Measurements from ENCODE around the gene NRG3. TPM values are rescaled to one million over a fixed set of nuclear protein-coding genes. Genes with fewer than 3 reads are reported as not detected.

The NRG3 gene
- total RNA-seq, 1 experiment from 2014 or later: 0.08 TPM

- no peak for TF ChIP-seq SIN3A (IDR thresholded peaks at IDR 0.05; ENCODE audit: borderline replicate concordance, insufficient read depth, low read depth, low read length)
- no peak for TF ChIP-seq CTCF (IDR thresholded peaks at IDR 0.05)
- TF ChIP-seq POLR2AphosphoS5 (IDR thresholded peaks at IDR 0.05; ENCODE audit: low read depth, low read length): no peak
- no peak for TF ChIP-seq TCF7L2 (IDR thresholded peaks at IDR 0.05; ENCODE audit: low read depth, low read length)
- no peak for TF ChIP-seq REST (IDR thresholded peaks at IDR 0.05; ENCODE audit: insufficient read depth in 1 of 2, low read depth in 2 of 2, low read length in 1 of 2)
- CTCF ChIA-PET: no interaction called here
- intact Hi-C loops (cut with micrococcal nuclease; ENCODE audit: unreplicated experiment) (no loop called here), in situ Hi-C loops (cut with HindIII; ENCODE audit: low pct_unique_long_range_greater_than_20kb, low sequenced_read_pairs) (no loop called here)
- no TSS peak for BruUV-seq (replicated peaks)
- ATAC-seq (no peak), DNase-seq (ENCODE audit: low read depth, low spot score) (no peak)
- Histone ChIP-seq H3K4me1 (ENCODE audit: control insufficient read depth, insufficient read depth, low read length) (no peaks in the 10 kb centered on the region), H3K27me3 (ENCODE audit: control insufficient read depth, insufficient read depth, low read length) (no peaks in the 10 kb centered on the region), H3K27ac (ENCODE audit: low read length) (no peak overlapping the region), H3K9me3 (ENCODE audit: control insufficient read depth, insufficient read depth, low read depth, low read length) (no peaks in the 10 kb centered on the region), H3K4me3 (ENCODE audit: low read depth in 2 of 2, low read length in 2 of 2) (no peak overlapping the region), H3K36me3 (ENCODE audit: control insufficient read depth, insufficient read depth, low read length) (no peaks in the 10 kb centered on the region)
- POLR2A ChIA-PET: no interaction called here
Measured at GRCh38 chr10:82908751-82909150, 1033.8 kb downstream of the NRG3 start.

- CTCF ChIA-PET: no interaction called here
- H3K4me3 ChIP-seq (ENCODE audit: low read depth in 2 of 2, low read length in 2 of 2): no peak overlapping the region
- in situ Hi-C loops (cut with HindIII; ENCODE audit: low pct_unique_long_range_greater_than_20kb, low sequenced_read_pairs): no loop called here
Measured at GRCh38 chr10:82910301-82910700, 1035.3 kb downstream of the NRG3 start.

More at GRCh38 chr10:82910301-82910700, 1035.3 kb downstream of the NRG3 start:
- H3K27ac ChIP-seq (ENCODE audit: low read length): no peak overlapping the region
- no peaks in the 10 kb centered on the region for H3K9me3 ChIP-seq (ENCODE audit: control insufficient read depth, insufficient read depth, low read depth, low read length)
- POLR2A ChIA-PET: no interaction called here
- intact Hi-C loops (cut with micrococcal nuclease; ENCODE audit: unreplicated experiment): no loop called here
- no peaks in the 10 kb centered on the region for H3K36me3 ChIP-seq (ENCODE audit: control insufficient read depth, insufficient read depth, low read length)
- H3K4me1 ChIP-seq (ENCODE audit: control insufficient read depth, insufficient read depth, low read length): no peaks in the 10 kb centered on the region
- H3K27me3 ChIP-seq (ENCODE audit: control insufficient read depth, insufficient read depth, low read length): no peaks in the 10 kb centered on the region
- BruUV-seq (replicated peaks): no TSS peak
- no peak for ATAC-seq
- DNase-seq (ENCODE audit: low read depth, low spot score): no peak
- no peak for TF ChIP-seq REST (IDR thresholded peaks at IDR 0.05; ENCODE audit: insufficient read depth in 1 of 2, low read depth in 2 of 2, low read length in 1 of 2)
- TF ChIP-seq CTCF (IDR thresholded peaks at IDR 0.05): no peak
- TF ChIP-seq TCF7L2 (IDR thresholded peaks at IDR 0.05; ENCODE audit: low read depth, low read length): no peak
- no peak for TF ChIP-seq POLR2AphosphoS5 (IDR thresholded peaks at IDR 0.05; ENCODE audit: low read depth, low read length)
- TF ChIP-seq SIN3A (IDR thresholded peaks at IDR 0.05; ENCODE audit: borderline replicate concordance, insufficient read depth, low read depth, low read length): no peak

Data from Panc1 (cell line).